Stimulated activated naive CD8-positive, alpha-beta T cell treated with anti-CD3 and anti-CD28 coated beads, Interleukin-15, amount 100 ng/mL, for 72 hours (primary cell): ENCODE results near the gene SLC36A3.
"Not testable (repeated sequence)": the region's sequence is repeated elsewhere in the genome, so short reads cannot be mapped to it uniquely, and the experiment has no call there.

Source experiments
- ATAC-seq: fragments of 150-1000 bp; cut with Tn5 transposase; 2 replicates; pipeline ENCODE4 v1.10.0; 2021; ENCODE audit warnings: mild to moderate bottlenecking, moderate library complexity
- DNase-seq, 2 donors: peaks; one replicate each; pipeline ENCODE4 v3.0.0; 2021 to 2022
- H3K27ac Mint-ChIP-seq, 2 donors: one replicate each; pipeline ENCODE4 v1.8.0; 2022; ENCODE audit warnings: mild to moderate bottlenecking in 2 of 2, mixed read lengths in 2 of 2, moderate library complexity in 2 of 2
- H3K27me3 Mint-ChIP-seq: one replicate; pipeline ENCODE4 v1.8.0; 2022; ENCODE audit warnings: mixed read lengths
- H3K4me1 Mint-ChIP-seq: one replicate; pipeline ENCODE4 v1.8.0; 2022; ENCODE audit warnings: mild to moderate bottlenecking, mixed read lengths
- H3K4me3 Mint-ChIP-seq, 2 donors: one replicate each; pipeline ENCODE4 v1.8.0; 2022; ENCODE audit warnings: mild to moderate bottlenecking in 2 of 2, mixed read lengths in 2 of 2, moderate library complexity in 1 of 2
- H3K9me3 Mint-ChIP-seq, 2 donors: one replicate each; pipeline ENCODE4 v1.8.0; 2022; ENCODE audit warnings: mixed read lengths in 2 of 2

SLC36A3 gene

GRCh38 chr5:151240924-151241635, 62.5 kb downstream of the SLC36A3 start:
- Mint-ChIP-seq H3K27ac (no peak overlapping the region), H3K4me3 (no peak overlapping the region), H3K9me3 (no peaks in the 10 kb centered on the region), H3K27me3 (no peaks in the 10 kb centered on the region), H3K4me1 (peaks cover 22% of the 10 kb centered on the region)
- DNase-seq (no peak), ATAC-seq (no peak)

DNA sequence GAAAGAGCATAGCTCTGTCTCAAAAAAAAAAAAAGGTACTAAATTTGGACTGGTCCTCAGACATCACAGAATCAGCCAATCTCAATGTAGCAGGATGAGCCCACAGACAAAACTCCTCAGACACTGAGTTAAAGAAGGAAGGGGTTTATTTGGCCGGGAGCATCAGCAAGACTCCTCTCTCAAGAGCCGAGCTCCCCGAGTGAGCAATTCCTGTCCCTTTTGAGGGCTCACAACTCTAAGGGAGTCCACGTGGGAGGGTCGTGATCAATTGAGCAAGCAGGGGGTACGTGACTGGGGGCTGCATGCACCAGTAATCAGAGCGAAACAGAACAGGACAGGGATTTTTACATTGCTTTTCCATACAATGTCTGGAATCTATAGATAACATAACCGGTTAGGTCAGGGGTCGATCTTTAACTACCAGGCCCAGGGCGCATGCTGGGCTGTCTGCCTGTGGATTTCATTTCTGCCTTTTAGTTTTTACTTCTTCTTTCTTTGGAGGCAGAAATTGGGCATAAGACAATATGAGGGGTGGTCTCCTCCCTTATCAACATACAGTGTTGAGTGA, 63.2 kb downstream of the SLC36A3 start:
- not testable (repeated sequence) for H3K27me3 Mint-ChIP-seq, ATAC-seq, H3K9me3 Mint-ChIP-seq, H3K4me3 Mint-ChIP-seq, H3K27ac Mint-ChIP-seq, DNase-seq
- H3K4me1 Mint-ChIP-seq, result peaks cover 18% of the 10 kb centered on the region

DNA sequence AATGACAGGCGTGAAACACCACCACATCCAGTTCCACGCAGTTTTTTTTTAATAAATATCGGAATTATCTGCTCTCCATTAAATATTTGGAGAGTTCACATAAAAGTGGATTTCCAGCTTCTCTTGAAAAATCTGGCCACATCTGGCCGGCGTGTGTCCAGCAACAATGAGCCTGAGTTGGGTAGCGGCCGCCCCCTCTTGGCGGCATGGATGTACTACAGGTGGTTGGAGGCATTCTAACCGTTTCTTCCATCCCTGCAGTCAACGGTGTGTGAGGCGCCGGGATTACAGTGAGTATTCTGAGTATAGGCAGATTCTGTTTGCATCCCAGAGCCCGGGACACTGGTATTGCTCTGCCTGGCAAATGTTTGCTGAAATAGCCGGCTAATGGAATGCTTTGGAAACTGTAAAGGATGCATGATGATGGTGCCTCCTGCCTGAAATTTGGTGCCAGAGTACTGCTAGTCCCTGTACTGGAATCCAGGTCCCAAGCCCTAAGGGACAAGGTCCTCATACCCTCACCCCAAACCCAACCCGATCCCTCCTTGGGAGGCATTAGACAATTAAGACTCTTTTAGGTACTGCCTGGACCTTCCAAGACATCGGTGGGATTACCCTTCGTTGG, 64.2 kb downstream of the SLC36A3 start:
- Mint-ChIP-seq H3K27ac (no peak overlapping the region), H3K9me3 (no peaks in the 10 kb centered on the region)
- peak; percentile 36 for ATAC-seq

DNA sequence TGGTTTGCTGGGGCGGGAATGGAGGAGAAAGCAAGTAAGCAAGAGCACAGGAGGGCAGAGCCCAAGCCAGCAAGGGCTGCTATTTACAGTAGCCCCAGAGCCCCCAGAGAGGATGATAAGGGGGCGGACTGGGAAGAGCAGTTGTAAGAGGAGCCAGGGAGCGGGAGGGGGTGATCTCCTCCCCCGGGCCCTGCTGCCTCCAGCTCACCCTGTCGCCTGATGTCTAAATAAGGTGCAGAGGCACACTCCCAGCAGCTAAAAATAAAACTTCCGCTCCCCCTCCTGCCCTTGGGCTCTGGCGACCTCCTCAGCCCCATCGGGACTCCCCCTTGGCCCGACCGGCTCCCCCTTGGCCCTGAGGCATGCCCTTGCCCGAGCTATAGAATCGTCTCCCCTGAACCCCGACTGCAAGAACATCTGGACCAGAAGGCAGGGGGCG, 65.2 kb downstream of the SLC36A3 start:
- Mint-ChIP-seq H3K4me1 (peaks cover 24% of the 10 kb centered on the region), H3K27ac (peak overlapping the region in 1 of 2 donors; percentile 22), H3K27me3 (no peaks in the 10 kb centered on the region), H3K4me3 (peak overlapping the region; percentile 36 to 58), H3K9me3 (no peaks in the 10 kb centered on the region)
- DNase-seq, result no peak
- peak; percentile 44 for ATAC-seq

More for the DNA sequence above, 64.2 kb downstream of the SLC36A3 start:
- peak in 1 of 2 donors; percentile 44 for DNase-seq
- Mint-ChIP-seq H3K4me3 (peak overlapping the region; percentile 37 to 55), H3K4me1 (peaks cover 24% of the 10 kb centered on the region), H3K27me3 (no peaks in the 10 kb centered on the region)

DNA sequence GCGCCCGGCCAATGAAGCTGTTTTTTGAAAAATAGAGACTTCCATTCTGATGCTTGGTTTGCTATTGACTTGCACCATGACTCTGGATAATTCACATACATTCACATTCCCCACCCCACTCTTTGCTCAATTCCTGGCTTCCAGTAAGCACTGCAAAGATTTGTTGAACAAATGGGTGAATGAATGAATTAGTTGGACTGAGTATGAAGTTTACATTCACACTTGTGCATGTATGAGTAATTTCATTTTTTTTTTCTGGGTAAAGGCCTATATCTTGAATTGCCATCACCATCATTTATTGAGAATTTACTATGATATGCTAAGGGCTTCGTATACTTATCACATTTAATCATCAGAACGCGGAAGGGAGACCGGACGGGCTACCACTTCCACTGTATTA, 65.9 kb downstream of the SLC36A3 start:
- Mint-ChIP-seq H3K9me3 (no peaks in the 10 kb centered on the region), H3K27ac (no peak overlapping the region), H3K27me3 (no peaks in the 10 kb centered on the region), H3K4me1 (peaks cover 27% of the 10 kb centered on the region), H3K4me3 (peak overlapping the region in 1 of 2 donors; percentile 58)
- ATAC-seq, result no peak
- no peak for DNase-seq

- no peak for ATAC-seq
- H3K4me1 Mint-ChIP-seq, result peaks cover 27% of the 10 kb centered on the region
Measured at GRCh38 chr5:151236888-151237287, 66.7 kb downstream of the SLC36A3 start.

GRCh38 chr5:151235239-151235571, 68.4 kb downstream of the SLC36A3 start:
- not testable (repeated sequence) for ATAC-seq, H3K9me3 Mint-ChIP-seq, H3K27me3 Mint-ChIP-seq, DNase-seq
- H3K27ac Mint-ChIP-seq, result peak overlapping the region; percentile 33 to 34
- peaks cover 27% of the 10 kb centered on the region for H3K4me1 Mint-ChIP-seq
- H3K4me3 Mint-ChIP-seq, result peak overlapping the region in 1 of 2 donors; percentile 2

More at GRCh38 chr5:151236888-151237287, 66.7 kb downstream of the SLC36A3 start:
- no peaks in the 10 kb centered on the region for H3K27me3 Mint-ChIP-seq
- no peak overlapping the region for H3K4me3 Mint-ChIP-seq
- DNase-seq, result no peak
- H3K9me3 Mint-ChIP-seq, result no peaks in the 10 kb centered on the region
- no peak overlapping the region for H3K27ac Mint-ChIP-seq

DNA sequence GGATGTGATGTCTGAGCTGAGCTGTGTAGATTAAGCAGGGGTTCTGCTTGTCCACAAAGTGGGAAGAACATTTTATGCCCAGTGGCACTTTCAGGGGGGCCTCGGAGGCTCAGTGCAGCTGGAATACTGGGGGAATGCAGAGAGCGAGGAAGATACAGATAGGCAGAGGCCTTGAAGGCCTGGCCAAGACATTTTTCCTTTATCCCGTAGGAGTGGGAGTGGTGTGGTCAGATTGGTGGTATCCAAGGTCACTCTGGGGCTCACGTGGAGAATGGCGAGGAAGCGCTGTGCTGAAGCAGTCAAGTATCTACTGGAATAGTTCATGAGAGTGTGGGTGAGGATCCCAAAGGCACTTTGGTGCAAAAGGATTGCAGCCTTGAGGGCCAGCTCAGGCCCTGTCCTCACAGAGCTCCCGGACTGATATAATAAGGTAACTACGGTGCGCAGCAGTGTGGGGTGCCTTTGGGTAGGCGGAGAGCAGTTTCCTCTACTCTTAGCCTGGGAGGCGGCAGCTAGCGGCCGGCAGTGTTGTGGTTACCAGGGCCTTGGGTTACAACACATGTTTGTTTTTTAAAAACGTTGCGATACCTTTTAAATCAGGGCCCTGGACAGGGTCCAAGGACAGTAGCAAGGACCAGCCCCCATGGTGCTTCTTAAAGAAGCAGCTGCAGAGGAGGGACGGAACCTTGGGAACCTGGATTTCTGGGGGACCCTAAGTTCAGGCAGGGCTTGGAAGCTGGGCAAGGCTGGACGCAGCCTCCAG, 68.9 kb downstream of the SLC36A3 start:
- H3K4me1 Mint-ChIP-seq, result peaks cover 27% of the 10 kb centered on the region
- ATAC-seq, result peak; percentile 81
- no peaks in the 10 kb centered on the region for H3K27me3 Mint-ChIP-seq
- DNase-seq, result peak in 1 of 2 donors; percentile 31
- peak overlapping the region; percentile 33 to 34 for H3K27ac Mint-ChIP-seq
- H3K4me3 Mint-ChIP-seq, result peak overlapping the region; percentile 2 to 26
- no peaks in the 10 kb centered on the region for H3K9me3 Mint-ChIP-seq

DNA sequence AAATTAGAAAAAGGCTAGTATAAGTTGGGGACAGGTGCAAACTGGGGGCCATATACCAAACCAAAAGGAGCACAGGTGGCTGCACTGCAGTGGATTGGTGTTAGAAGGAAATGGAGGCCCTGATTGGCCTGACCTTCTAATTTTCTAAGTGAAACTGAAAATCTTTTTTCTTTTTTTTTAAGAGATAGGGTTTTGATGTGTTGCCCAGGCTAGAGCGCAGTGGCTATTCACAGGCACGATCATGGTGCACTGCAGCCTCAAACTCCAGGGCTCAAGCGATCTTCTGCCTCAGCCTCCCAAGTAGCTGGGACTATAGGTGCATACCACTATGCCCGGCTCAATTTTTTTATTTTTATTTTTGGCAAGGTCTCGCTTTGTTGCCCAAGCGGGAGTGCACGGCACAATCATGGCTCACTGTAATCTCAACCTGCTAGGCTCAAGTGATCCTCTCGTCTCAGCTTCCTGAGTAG, 69.9 kb downstream of the SLC36A3 start:
- H3K4me3 Mint-ChIP-seq, result no peak overlapping the region

DNA sequence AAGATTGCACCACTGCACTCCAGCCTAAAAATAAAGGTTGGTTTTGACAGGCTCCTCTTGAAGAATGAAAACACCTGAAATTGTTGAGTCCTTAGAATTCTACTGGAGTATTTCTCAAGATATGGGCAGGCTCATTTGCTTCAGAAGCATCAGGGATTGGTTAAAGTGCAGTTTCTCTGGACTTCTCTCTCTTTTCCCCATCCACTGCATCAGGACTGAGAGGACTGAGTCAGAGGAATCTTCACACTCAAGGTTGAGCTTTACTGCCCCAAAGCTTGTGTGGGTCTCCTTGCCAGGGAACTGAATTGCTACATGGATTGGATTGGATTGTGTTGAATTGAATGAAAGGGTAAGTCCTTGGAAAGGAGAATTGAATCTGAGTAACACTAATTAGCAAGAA, 72.2 kb downstream of the SLC36A3 start:
- ATAC-seq (no peak), DNase-seq (no peak)
- Mint-ChIP-seq H3K27me3 (no peaks in the 10 kb centered on the region), H3K9me3 (no peaks in the 10 kb centered on the region), H3K27ac (no peak overlapping the region), H3K4me1 (peaks cover 27% of the 10 kb centered on the region), H3K4me3 (no peak overlapping the region)

More for the DNA sequence above, 69.9 kb downstream of the SLC36A3 start:
- no peaks in the 10 kb centered on the region for H3K27me3 Mint-ChIP-seq
- H3K27ac Mint-ChIP-seq, result no peak overlapping the region
- DNase-seq (no peak), ATAC-seq (no peak)
- H3K9me3 Mint-ChIP-seq, result no peaks in the 10 kb centered on the region
- peaks cover 27% of the 10 kb centered on the region for H3K4me1 Mint-ChIP-seq

DNA sequence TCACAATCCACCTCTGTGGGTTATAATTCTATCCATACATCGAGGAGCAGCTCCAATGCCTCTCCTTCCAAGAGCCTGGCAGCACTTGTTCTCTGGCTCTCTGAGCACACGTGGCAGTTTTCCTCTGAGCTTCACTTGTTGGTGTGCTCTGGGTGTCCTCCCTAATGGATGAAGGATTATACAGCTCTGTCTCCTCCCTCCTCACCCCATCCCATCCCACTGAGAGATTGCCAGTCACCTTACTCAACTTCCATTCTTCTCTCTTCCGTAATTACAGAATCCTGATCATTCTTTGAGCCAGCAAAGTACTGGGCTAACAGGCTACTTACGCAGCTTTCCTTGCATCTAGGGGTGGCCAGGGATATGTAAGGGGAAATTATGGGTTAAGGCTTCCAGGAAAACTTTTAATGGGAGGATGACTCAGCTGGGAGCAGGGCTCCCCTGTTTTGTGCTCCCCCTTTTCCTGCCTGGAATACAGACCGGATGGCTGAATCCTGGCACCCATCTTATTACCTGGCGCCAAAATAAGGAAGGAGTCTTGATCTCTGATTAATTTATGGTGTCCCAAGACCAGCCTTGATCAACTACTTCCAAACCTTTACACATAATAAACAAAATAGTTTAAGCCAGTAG, 73.4 kb downstream of the SLC36A3 start:
- Mint-ChIP-seq H3K27ac (no peak overlapping the region), H3K27me3 (no peaks in the 10 kb centered on the region), H3K4me1 (peaks cover 26% of the 10 kb centered on the region), H3K4me3 (no peak overlapping the region), H3K9me3 (no peaks in the 10 kb centered on the region)
- no peak for DNase-seq
- ATAC-seq, result no peak

GRCh38 chr5:151228986-151229385, 74.6 kb downstream of the SLC36A3 start:
- no peak for ATAC-seq
- no peaks in the 10 kb centered on the region for H3K27me3 Mint-ChIP-seq
- H3K9me3 Mint-ChIP-seq, result no peaks in the 10 kb centered on the region
- no peak for DNase-seq
- H3K4me3 Mint-ChIP-seq, result no peak overlapping the region
- H3K4me1 Mint-ChIP-seq, result peaks cover 24% of the 10 kb centered on the region
- H3K27ac Mint-ChIP-seq, result no peak overlapping the region

DNA sequence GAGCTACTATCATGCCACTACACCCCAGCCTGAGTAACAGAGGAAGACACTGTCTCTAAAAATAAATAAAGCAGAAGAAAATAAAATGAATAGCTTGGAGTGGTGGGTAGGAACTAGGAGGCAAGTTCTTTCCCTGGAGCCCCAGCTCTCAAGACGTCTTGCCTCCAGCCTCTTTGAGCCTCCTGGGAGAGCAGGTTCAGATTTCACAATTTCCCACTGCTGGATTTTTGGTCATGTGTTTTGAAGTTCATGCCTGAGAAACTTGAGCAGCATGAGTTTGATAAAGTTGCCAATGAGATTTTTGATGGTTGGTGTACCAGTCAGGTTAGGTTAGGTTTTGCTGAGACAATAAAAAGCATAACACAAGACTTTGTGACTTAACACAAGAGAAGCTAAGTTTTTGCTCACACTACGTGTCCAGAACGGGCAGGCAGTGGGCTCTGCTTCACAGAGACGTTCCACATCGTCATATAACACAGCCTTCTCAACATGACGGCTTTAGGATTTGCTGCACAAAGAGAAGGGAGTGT, 75.6 kb downstream of the SLC36A3 start:
- peaks cover 14% of the 10 kb centered on the region for H3K4me1 Mint-ChIP-seq
- DNase-seq (no peak), ATAC-seq (no peak)
- H3K27me3 Mint-ChIP-seq, result no peaks in the 10 kb centered on the region
- no peaks in the 10 kb centered on the region for H3K9me3 Mint-ChIP-seq
- H3K27ac Mint-ChIP-seq, result no peak overlapping the region
- no peak overlapping the region for H3K4me3 Mint-ChIP-seq
